ENCODE measurements around the gene PARVA. TPM values are rescaled to one million over a fixed set of nuclear protein-coding genes. Genes with fewer than 3 reads are reported as not detected.

The PARVA gene
- total RNA-seq, 1 donor from 2014 or later = 105 TPM

DNA sequence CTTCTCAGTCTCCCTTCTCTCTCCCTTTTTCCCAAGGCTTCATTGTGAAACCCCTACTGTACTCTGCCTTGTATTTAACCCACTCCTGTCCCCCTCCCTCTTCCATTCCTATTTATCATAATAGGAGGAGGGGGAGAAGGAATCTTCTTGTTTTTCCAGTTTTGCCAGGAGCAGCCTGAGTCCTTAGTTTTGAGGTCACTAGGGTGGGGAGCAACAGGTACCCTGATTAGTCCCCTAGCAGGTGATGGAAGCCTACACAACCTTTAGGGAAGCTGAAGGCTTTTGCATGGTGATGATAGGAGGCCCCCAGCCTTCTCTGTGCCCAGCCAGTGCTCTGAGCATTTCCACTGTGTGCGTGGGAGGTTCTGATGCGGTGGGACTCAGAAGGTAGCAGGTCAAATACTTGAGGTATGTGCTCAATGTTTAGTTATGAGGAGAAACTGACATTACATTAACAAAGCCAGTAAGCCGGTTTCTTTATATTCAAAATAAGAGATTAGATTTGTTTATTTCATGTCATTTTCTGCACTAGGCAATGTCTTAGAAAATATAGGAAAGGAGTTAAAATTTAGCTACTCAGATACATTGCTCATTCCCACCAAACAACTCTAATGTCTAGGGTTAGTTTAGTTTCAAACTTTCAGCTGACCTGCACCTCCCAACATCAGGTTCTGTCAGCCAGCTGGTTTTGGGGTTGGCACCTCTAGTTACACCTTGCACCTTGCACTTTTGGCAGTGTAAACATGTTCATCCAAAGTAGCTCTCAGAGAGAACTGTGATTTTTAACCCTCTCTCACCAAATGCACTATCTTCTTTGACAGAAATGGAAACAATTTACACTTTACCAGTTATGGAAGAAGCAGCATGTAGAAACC is 26.0 kb downstream of the PARVA start:
- DNase-seq (ENCODE audit: low spot score) = no peak

DNA sequence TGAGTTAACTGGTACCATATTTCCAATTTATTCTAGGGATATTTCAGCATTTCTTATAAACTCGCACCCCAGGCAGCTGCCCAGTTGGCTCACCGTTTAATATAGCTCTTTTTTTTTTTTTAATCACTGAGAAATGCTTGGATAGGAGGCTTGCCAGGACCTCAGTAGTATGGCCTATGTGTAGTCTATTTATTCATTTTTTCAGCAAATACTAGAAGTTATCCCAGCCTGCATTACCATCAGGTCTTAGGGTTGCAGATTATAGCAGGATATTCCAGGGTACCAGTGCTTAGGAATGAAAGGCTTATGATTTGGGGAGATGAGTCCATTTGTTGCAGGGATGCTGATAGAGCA is 26.6 kb downstream of the PARVA start:
- DNase-seq (ENCODE audit: low spot score) = no peak

DNA sequence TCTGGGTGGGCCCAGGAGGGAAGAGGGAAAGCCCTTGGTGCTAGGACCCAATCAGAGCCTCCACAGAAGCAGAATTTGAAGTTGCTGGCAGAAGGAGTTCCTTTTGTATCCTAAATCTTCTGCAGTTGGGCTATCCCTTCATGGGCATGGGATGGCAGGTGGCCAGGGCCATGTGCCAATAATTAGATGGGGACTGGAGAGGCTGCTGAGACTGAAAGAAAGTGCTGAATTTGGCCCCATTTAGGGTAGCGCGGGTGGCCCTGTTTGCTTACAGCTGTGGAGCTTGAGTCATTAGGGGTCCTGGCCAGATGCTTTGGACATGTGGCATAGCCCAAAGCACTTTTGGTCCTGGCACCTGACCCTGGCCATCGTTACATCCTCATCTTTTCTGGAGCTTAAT is 27.1 kb downstream of the PARVA start:
- no peak for DNase-seq (ENCODE audit: low spot score)

DNA sequence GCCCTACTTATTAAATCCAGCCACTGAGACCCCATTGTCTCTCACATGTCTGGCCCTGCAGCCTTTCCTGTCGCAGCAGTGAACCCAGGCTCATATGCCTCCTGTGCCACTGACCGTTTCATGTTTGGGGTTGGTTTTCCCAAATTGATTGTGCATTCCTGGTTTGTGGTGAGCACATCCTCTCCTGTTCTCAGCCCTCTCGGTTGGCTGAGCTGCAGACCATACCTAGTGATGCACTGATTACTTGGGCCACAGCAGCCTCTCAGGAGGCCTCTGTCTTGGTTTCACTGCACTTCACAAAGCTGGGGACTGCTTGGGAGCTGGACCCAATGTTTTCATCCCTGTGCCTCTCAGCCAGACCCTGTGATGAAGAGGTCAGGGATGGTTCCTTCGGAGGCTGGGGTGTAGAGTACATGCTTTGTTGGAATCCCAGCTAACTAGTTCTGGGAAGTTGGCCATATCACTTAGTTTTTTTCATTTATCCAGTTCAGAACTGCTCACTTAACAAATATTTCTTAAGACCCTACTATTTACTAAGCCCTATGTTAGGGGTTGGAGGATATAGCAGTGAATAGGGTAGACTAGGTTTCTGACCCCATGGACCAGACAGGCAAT is 30.9 kb downstream of the PARVA start:
- no peak for DNase-seq (ENCODE audit: low spot score)

DNA sequence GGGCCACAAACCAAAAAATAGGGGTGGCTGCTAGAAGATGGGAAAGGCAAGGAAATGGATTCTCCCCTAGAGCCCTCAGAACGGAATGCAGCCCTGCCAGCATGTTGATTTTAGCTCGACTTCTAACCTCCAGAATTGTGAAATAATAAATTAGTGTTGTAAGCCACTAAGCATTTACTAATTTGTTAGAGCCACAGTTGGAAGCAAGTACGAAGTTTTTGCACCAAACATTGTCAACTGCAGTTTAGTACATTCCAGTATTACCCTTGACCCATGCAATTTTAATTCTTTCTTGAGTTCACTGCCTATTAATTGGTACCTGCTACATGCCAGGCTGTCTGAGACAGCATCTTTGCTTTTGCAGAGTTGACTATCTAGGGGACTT is 32.2 kb downstream of the PARVA start:
- no peak for DNase-seq (ENCODE audit: low spot score)

DNA sequence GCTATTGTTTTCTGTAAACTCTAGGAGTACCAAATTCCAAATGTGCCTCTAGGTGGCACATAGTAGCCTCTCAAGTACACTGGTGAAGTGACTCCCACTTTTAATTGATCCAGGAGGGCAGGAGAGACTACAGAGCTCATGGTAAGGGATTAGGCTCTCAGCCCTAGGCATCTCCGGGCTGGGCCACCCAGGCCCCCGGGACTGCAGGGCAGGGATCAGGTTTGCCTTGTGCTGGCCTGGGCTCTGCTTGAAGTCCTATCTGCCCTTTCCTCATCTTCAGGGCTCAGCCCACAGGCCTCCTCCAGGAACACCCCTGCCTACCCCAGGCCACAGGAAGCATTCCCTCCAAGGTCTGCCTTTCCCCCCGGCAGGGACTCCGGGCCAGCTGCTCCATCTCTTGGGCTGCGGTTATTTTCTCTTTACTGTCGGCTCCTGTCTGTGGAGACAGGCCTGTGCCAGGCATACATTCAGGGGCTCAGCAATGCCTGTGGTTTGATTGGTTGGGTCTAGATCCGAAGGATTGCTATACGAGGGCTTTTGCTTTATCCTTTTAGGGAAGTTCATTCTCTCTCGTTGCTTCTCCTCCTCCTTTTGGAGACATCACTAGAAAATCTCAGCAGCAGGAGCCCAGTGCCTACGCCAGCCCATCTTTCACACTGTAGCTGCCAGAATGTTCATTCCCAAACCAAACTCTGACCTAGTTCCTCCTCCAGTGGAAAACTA is 32.8 kb downstream of the PARVA start:
- no peak for DNase-seq (ENCODE audit: low spot score)

DNA sequence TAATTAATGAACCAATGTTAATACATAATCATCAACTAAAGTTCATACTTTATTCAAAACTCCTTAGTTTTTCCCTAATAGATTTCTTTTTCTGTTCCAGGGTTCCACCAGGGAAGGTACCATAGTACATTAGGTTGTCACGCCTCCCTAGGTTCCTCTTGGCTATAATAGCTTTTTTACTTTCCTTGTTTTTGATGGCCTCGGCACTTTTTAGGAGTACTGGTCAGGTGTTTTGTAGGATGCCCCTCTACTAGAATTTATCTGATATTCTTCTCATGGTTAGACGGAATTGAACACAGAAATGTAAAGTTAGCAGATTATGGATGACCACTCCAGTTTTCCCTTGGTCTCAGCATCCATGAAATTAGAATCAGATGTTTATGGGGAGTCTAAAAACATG is 34.0 kb downstream of the PARVA start:
- DNase-seq (ENCODE audit: low spot score) = no peak

DNA sequence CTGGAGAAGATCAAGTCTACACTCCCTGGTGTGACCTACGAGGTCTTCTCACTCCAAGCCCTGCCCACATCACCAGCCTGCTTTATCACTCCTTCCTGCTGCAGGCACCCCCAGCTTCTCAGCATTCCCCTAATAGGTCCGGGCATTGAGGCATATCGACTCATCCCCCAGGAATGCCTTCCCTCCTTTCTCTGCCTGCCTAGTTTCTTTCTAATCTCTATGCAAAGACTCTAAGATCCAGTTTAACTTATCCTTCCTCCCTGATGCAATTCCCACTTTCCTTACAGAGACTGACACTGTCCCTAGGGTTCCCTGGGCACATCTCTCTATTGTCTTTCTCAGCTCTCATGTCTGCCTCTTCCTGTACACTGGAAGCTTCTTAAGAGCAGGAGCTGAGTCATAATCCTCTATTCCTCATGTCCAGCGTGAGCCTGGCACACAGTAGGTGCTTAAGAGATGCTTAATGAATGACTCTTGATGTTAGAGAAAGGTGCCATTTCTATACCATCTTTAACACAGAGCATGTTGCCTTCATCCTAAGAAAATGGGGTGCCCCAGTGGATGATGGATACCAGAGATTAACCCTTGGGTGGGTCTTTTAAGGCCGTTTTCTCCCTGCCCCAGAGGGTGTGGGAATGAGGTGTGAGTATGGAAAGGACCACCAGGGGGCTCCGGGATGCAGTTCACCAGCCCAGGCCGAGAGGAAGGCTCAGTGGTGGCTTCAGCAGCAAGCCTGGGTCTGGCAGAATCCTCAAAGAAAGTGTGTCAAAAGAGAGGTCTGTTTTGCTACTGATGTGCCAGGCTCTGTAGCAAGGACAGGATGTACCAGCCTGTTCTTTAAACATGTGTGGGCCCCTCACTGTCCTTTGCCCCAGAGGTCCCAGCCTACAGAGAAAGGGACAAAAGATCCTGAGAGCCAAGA is 34.7 kb downstream of the PARVA start:
- peak; percentile 51 for DNase-seq (ENCODE audit: low spot score)

DNA sequence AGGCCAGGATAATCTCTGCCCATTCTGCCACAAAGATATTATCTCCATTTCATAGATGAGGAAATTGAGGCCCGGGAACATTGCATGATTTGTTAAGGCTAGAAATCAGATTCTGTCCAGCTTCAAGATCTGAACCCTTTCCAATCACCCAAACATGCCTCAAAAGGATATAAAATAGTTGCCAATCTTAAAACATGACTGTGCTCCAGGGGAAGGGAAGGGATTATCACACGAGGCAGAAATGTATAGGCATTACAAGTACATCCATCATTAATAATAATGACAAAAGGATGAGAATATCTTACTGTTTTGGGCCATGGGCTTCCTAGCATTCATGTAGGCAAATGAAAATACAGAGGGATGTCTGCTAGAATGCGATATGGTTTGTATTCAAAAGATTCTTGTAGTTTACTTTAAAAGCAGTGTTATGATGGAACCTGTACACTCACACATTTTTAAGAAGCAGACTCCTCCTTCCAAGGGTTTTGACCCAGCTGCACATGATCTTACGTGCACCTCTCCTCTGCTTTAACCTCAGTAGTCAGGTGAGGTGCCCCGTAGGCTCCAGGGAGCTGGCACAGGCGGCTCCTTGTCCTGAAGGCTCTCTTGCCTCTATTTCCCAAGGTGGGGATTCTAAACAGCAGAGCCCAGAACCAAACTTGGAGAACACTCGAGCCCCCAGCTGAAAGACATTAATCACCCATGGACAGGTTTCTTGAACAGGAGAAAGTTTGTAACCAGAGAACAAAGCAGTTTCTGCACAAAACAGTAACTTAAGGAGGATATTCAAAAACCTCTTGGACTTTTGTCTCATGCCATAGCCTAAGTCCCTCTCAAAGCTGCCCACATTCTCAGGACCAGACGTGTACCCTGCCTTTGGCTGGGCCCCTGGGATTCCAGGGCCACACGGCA is 36.0 kb downstream of the PARVA start:
- DNase-seq (ENCODE audit: low spot score) = no peak

DNA sequence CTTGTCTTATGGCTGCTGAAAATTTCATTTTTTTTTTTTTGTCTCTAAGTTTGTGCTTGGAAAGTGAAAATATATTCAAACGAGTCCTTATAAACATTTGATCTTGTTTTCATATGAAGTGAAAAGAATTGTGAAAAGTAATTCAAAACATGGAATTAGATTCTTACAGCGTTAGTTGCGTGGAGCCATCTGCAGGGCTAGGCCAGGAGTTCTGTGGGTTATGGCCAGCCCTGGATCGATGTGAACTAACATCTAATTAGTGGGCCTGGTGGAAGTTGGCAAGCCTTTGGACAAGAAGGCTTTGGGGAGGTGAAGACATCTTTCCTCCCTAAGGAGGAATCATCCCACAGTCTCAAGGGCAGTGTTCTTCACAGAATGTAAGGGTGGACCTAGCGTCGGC is 37.2 kb downstream of the PARVA start:
- no peak for DNase-seq (ENCODE audit: low spot score)

DNA sequence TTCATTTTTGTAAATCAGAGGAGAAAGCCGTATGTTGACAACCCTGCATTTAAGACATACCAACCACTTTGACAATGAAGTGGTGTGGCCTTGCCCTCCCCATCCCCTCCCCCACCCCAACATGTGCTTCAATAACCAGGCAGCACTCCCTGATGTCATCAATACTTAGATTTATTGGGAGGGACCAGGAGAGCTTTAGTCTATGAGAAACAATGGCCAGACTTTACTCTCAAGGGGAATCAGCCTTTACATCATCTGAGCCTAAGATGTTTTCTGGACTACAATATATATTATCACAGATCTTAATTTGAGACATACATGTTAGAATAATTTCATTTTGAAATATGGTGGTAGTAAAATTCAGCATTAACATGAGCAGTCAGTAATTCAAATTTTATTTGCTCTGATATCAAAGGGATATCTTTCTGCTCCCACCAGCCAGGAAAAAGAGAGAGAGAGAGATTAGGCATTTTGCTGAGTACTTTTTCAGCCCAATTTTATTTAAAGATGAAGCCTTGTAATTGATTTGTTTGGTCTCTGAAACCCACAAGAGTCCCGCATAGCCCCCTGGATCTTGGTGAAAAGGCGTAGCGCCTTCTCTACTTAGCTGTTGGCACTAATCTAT is 38.1 kb downstream of the PARVA start:
- DNase-seq (ENCODE audit: low spot score) = no peak

DNA sequence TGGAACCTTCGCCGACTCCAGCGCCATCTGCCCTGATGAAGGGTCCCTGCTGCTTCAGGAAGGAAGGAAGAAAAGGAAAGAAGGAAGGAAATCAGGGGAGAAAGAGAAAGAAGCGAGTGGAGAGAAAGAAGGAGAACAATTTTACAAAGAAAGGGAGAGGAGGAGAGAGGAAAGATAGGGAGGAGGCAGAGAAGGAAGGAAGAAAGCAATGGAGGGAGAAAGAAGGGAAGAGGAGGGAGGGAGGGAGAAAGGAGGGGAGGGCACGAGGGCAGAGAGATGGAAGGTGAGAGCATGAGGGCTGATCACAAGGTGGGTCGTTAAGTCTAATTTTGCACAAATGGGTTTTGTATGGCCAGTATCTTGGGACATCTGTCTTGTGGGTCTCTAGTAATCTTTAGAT is 39.2 kb downstream of the PARVA start:
- DNase-seq (ENCODE audit: low spot score) = no peak

DNA sequence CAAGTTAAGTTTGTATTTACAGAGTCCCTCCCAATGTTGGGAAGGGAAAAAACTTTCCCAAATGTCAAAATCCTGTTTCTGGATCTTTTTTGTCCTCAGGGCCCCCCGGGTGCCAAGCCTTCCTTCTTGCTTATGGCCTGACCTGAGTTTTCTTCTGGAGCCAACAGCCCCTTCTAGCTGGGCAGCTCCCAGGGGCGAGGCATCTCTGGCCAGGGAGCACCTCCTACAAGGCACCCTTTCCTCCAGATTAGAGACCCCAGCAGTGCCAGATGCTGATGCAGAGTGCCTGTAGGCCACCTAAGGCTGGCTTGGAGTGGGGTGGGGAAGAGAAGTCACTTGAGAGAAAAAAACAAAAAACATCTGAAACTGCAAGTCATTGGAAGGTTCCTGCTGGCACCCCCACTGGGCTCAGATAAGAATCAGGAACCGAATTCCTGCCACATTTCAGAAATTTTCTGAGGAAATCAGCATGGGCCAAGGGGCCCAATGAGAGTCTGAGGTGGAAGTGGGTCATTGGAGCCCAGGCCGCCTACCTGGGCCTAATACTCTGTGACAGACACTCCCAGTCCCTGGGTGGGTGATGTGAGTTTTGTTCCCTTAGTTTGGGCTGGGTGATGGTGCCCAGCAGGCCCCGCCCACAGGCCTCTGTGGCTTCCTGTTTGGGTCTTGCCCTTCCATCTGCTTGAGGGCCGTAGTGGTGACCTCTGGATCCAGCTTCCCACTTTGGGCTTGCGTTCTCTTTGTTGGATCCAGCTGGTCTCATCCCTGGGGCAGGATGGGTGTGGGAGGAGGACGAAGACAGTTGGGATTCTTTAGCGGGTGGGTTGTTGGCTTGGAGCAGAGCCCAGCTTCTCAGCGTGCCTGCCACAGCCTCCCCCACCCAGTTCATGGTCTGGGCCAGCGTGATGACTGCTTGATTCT is 40.6 kb downstream of the PARVA start:
- no peak for DNase-seq (ENCODE audit: low spot score)

DNA sequence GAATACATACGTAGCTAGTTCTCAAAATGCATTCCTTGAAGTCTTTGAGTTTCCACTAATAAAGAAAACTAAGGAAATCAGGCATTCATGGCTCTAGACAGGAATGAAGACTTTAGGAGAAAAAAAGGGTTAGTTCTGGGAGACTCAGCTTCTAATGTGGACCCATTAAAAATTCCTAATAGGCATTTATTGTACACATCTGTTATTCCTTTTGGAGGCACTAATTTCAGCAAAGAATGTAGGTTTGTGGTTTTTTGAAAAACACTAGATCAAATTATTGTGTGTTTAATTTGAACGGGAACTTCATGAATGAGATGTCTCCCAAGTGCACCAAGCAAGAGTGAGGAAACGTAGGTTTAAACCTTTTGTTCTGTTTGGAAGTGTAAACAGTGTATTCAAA is 42.7 kb downstream of the PARVA start:
- no peak for DNase-seq (ENCODE audit: low spot score)

DNA sequence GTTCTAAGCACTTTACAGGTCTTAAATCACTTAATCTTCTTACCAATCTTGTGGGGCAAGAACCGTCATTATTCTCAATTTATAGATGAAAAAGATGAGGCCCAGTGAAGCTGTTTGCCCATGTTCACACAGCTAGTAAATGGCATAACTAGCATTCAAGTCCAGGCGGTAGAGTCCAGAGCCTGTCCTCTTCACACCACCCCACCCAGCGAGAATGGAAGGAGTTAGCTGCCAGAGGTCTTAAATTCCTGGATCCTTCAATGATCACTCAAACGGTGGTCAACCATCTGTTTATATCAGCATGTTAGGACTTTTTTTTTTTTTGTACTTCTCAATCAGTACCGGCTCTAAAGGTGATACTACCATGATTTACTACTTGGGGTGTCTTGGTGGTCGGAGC is 43.3 kb downstream of the PARVA start:
- no peak for DNase-seq (ENCODE audit: low spot score)

DNA sequence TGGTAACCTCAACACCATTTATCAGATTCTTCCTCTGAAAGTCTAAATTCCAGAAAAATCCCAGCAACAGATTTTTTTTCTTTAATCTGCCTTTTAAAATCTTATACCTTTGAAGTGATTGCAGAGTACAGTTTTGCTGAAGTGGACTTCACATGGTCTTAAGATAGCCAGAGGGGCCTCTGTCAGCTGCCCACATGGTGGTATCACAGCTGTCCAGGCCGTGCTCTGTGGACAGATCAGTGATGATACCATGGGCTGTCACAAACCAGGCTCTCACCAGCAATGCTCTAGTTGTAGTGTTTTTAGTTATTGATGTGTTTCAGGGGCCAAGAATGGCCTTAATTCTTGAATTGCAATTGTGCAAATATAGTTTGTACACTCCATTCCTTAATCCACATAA is 44.0 kb downstream of the PARVA start:
- no peak for DNase-seq (ENCODE audit: low spot score)

DNA sequence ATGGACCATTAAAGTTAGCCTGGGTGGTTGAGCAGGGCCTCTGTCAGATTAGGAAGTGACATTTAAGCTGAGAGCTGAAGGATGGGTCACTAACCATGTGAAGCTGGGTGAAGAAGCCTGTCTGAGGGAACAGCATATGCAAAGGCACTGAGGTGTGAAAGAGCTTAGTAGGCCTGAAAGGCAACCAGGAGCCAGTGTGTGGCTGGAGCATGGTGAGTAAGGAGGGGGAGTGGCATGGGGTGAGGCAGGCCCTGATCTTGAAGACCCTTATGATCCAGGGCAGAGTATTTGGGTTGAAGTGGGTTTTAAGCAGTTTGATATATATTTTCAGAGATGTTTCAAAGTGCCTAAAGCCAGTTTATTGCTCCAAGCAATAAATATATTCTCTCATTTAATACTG is 48.8 kb downstream of the PARVA start:
- DNase-seq (ENCODE audit: low spot score) = no peak

DNA sequence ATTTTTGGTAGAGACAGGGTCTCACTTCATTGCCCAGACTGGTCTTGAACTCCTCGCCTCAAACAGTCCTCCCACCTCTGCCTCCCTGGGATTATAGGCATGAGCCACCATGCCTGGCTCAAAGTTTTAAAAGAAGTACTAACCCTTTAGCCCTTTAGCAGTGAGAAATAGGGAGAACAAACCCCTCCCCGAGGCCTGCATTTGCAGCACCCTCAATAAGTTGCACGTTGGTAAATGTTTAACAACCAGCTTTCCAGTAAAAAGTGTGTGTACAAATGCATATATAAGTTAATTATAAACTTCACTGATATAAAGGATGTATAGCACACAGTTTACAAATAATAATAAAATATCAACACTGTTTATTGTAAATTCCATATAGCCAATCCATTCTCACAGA is 51.8 kb downstream of the PARVA start:
- no peak for DNase-seq (ENCODE audit: low spot score)

DNA sequence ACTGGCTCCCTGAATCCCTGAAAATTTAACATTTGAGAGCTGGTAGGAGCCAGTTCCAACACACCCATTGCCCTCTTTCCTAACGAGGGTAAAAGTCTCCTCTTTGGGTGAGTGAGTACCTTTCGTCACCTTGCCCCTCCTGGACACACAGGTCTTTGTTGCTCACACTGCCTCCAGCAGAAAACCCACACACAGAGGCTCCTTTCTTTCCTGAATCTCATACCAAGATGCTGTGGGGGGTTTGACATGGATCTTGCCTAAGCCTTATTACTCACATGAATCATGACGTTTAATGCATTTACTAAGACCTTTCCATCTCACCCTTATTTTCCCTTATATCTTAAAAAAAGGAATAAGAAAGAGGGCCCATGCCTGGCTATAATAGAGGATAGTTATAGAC is 53.0 kb downstream of the PARVA start:
- no peak for DNase-seq (ENCODE audit: low spot score)

Measured in mucosa of gallbladder (tissue), 1 donor.